Sigmoid colon (tissue), 7 donors: ENCODE data around the gene CTIF. TPM values are rescaled to one million over a fixed set of nuclear protein-coding genes. Genes with fewer than 3 reads are reported as not detected.

Experiments used
- DNase-seq: peaks from one replicate; pipeline ENCODE4 v3.0.0-alpha.2; 2019
- H3K27ac ChIP-seq, 4 donors: fragments of 200-600 bp; sonication (generic); one replicate each; pipeline ENCODE4 v1.5.1; 2016 to 2019; ENCODE audit warnings: mild to moderate bottlenecking in 1 of 4
- H3K27me3 ChIP-seq, 3 donors: fragments of 200-600 bp; sonication (generic); one replicate each; pipeline ENCODE4 v1.5.1; 2019; ENCODE audit warnings: mild to moderate bottlenecking in 1 of 3
- H3K36me3 ChIP-seq, 4 donors: fragments of 200-600 bp; sonication (generic); one replicate each; pipeline ENCODE4 v1.5.1; 2016 to 2019
- H3K4me1 ChIP-seq, 4 donors: fragments of 200-600 bp; sonication (generic); one replicate each; pipeline ENCODE4 v1.5.1; 2017 to 2019
- H3K4me3 ChIP-seq, 4 donors: fragments of 200-600 bp; sonication (generic); one replicate each; pipeline ENCODE4 v1.5.1; 2017 to 2019; ENCODE audit warnings: mild to moderate bottlenecking in 2 of 4, moderate library complexity in 1 of 4
- H3K9me3 ChIP-seq, 4 donors: fragments of 200-600 bp in 3 of 4; sonication (generic) in 3 of 4; one replicate each; pipeline versions ENCODE4 v1.5.1 to v1.6.1; 2013 to 2019
- CTCF ChIP-seq, 4 experiments: fragments of 450-650 bp in 3 of 4; fragments of 200-600 bp in 1 of 4; IDR thresholded peaks; one replicate each; pipeline ENCODE4 v1.5.1; 2016 to 2019; ENCODE audit warnings: antibody characterized with exemption in 4 of 4, mild to moderate bottlenecking in 3 of 4, moderate library complexity in 2 of 4
- EP300 ChIP-seq, 4 donors: sonication (generic); formaldehyde crosslinking; IDR thresholded peaks; one replicate each; pipeline ENCODE4 v1.6.1; 2017; ENCODE audit warnings: antibody characterized with exemption in 4 of 4
- POLR2A ChIP-seq, 2 donors: fragments of 450-650 bp; IDR thresholded peaks; one replicate each; pipeline ENCODE4 v1.6.1; 2016; ENCODE audit warnings: antibody characterized with exemption in 2 of 2, mild to moderate bottlenecking in 2 of 2, moderate library complexity in 2 of 2
- POLR2AphosphoS5 ChIP-seq, 4 donors: sonication (generic); formaldehyde crosslinking; IDR thresholded peaks; one replicate each; pipeline ENCODE4 v1.6.1; 2017; ENCODE audit warnings: antibody characterized with exemption in 4 of 4
- WGBS, 2 donors: extraction: QIAGEN DNeasy Blood & Tissue Kit; methylation state at CpG; one replicate each; pipeline ENCODE4 v1.1.7; 2013; 5-methylcytosine and 5-hydroxymethylcytosine counted together
- intact Hi-C: fragments of 100-400 bp; cut with DNase I; formaldehyde crosslinking; loops from one replicate; pipeline ENCODE4 v1.15.1; 2023
- polyA plus RNA-seq, 3 donors: library from polyadenylated mRNA; stranded (reverse); fragments of 200-250 nt; gene quantifications; one replicate each; pipeline ENCODE4 v1.2.3, GENCODE V29; 2013
- total RNA-seq, 4 donors: library from RNA; depleted of rRNA; stranded (reverse); fragments of >200 nt; gene quantifications; one replicate each; pipeline ENCODE4 v1.1.0, GENCODE V29; 2016
- donor health status: healthy with polysubstance abuse.
- donor health status: Bipolar disorder and iron deficiency.
- donor health status: healthy.

Gene CTIF
- total and polyA plus RNA-seq, 7 donors: 3.6 to 65.9 (median 22.5) TPM

- peaks cover 0 to 3% (median 0%) of the 10 kb centered on the region in 4 donors for H3K36me3 ChIP-seq
- no peaks in the 10 kb centered on the region for H3K27me3 ChIP-seq
- no peak for DNase-seq
- 84 to 91% methylated on average over 5 of the region's 5 CpGs for WGBS, 2 donors
- H3K4me3 ChIP-seq: no peak overlapping the region
- H3K27ac ChIP-seq: no peak overlapping the region
- peaks cover 0 to 3% (median 0%) of the 10 kb centered on the region in 4 donors for H3K4me1 ChIP-seq
- TF ChIP-seq CTCF (IDR thresholded peaks at IDR 0.05) (no peak), POLR2A (IDR thresholded peaks at IDR 0.05) (no peak), EP300 (IDR thresholded peaks at IDR 0.05) (no peak), POLR2AphosphoS5 (IDR thresholded peaks at IDR 0.05) (no peak)
- intact Hi-C loops: no loop called here
- no peaks in the 10 kb centered on the region for H3K9me3 ChIP-seq
Measured at GRCh38 chr18:48706731-48707130, 167.9 kb downstream of the CTIF start.

GRCh38 chr18:48707636-48708296, 168.9 kb downstream of the CTIF start:
- Histone ChIP-seq H3K4me3 (no peak overlapping the region), H3K36me3 (peaks cover 0 to 4% (median 2%) of the 10 kb centered on the region in 4 donors), H3K27ac (no peak overlapping the region), H3K9me3 (no peaks in the 10 kb centered on the region), H3K27me3 (no peaks in the 10 kb centered on the region), H3K4me1 (peaks cover 0 to 3% (median 0%) of the 10 kb centered on the region in 4 donors)
- intact Hi-C loops: no loop called here
- WGBS, 2 donors: 91 to 92% methylated on average over 7 of the region's 7 CpGs
- TF ChIP-seq EP300 (IDR thresholded peaks at IDR 0.05): no peak
- TF ChIP-seq POLR2A (IDR thresholded peaks at IDR 0.05): no peak
- TF ChIP-seq CTCF (IDR thresholded peaks at IDR 0.05): no peak
- TF ChIP-seq POLR2AphosphoS5 (IDR thresholded peaks at IDR 0.05): no peak
- no peak for DNase-seq

GRCh38 chr18:48708807-48709206, 170.0 kb downstream of the CTIF start:
- DNase-seq: no peak
- no peak overlapping the region for H3K27ac ChIP-seq
- peaks cover 0 to 7% (median 2%) of the 10 kb centered on the region in 4 donors for H3K36me3 ChIP-seq
- intact Hi-C loops: no loop called here
- WGBS, 2 donors: 87 to 88% methylated on average over 3 of the region's 3 CpGs
- H3K27me3 ChIP-seq: no peaks in the 10 kb centered on the region
- no peaks in the 10 kb centered on the region for H3K9me3 ChIP-seq
- TF ChIP-seq CTCF (IDR thresholded peaks at IDR 0.05) (no peak), POLR2A (IDR thresholded peaks at IDR 0.05) (no peak), EP300 (IDR thresholded peaks at IDR 0.05) (no peak), POLR2AphosphoS5 (IDR thresholded peaks at IDR 0.05) (no peak)
- peaks cover 0 to 3% (median 0%) of the 10 kb centered on the region in 4 donors for H3K4me1 ChIP-seq
- H3K4me3 ChIP-seq: no peak overlapping the region

GRCh38 chr18:48709371-48710062, 170.7 kb downstream of the CTIF start:
- DNase-seq: no peak
- 87 to 90% methylated on average over 12 of the region's 12 CpGs for WGBS, 2 donors
- peaks cover 0 to 3% (median 0%) of the 10 kb centered on the region in 4 donors for H3K4me1 ChIP-seq
- H3K4me3 ChIP-seq: no peak overlapping the region
- intact Hi-C loops: no loop called here
- peaks cover 0 to 7% (median 2%) of the 10 kb centered on the region in 4 donors for H3K36me3 ChIP-seq
- H3K9me3 ChIP-seq: no peaks in the 10 kb centered on the region
- no peaks in the 10 kb centered on the region for H3K27me3 ChIP-seq
- no peak for TF ChIP-seq POLR2A (IDR thresholded peaks at IDR 0.05)
- TF ChIP-seq CTCF (IDR thresholded peaks at IDR 0.05): no peak
- no peak for TF ChIP-seq EP300 (IDR thresholded peaks at IDR 0.05)
- TF ChIP-seq POLR2AphosphoS5 (IDR thresholded peaks at IDR 0.05): no peak
- no peak overlapping the region for H3K27ac ChIP-seq
